Stimulated activated CD8-positive, alpha-beta memory T cell treated with anti-CD3 and anti-CD28 coated beads, Interleukin-12 subunit alpha, Interleukin-12 subunit beta, amount 100 ng/mL, for 1 hour (primary cell): ENCODE results near the gene MIOS.
"Not testable (repeated sequence)": the region's sequence is repeated elsewhere in the genome, so short reads cannot be mapped to it uniquely, and the experiment has no call there.

Experiments
- DNase-seq: peaks from one replicate; pipeline ENCODE4 v3.0.0-alpha.2; 2020; ENCODE audit warnings: low read depth

Gene MIOS

DNA sequence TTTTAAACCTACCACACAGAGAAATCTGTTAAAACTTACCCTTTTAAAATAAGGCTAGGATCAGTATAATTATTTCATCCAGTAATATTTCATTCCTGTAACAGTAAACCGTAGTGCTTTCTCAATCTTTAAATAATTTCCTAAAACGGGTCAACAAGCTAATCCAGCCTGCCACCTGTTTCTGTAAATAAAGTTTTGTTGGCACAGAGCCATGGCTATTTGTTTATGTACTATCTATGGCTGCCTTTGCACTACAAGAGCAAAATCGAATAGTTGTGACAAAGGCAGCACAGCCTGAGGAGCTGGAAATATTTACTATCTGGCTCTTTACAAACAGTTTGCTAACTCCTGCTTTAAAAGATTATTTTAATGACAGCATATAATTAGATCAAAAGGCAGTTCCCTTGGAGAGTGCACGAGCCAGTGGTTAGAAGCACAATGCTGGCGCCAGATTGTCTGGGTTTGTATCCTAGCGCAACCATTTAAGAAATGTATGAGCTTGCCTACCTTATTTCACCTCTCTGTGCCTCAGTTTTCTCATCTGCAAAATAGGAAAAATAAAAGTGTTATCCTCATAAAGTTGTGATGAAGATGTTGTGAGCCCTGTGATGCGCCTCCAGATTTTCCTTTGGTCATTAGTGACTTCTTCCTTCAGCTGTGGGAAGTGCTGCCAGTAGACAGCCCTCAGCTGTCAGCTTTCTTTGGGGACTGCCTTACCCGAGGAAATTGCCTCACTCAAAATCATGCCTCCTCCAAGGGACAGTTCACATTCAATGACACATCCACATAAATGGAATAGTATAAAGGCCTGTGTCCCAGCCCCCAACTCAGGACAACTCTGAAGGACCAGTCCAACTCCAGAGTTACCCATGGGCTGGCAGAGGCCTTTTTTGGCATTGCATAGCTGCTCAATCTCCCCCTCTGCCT, 11.8 kb upstream of the MIOS start:
- DNase-seq = no peak

DNA sequence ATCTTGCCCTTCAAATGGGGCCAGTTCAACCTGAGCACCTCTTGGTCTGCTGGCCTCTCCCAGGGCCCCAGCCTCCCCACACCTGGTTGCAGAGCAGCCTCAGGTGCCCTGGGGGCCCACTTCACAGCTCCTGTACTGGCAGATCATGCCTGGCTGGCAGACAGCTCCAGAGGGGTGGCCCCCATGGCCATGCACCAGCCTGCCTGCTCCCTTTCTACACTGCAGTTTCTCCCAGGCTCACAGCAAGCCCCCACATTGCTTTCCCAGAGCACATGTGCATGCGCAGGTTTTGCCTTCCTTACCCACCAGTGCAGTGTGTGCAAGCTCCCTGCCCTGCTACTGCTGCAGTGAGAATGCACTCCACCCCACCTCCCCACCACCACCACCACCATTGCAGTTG, 9.8 kb upstream of the MIOS start:
- no peak for DNase-seq

DNA sequence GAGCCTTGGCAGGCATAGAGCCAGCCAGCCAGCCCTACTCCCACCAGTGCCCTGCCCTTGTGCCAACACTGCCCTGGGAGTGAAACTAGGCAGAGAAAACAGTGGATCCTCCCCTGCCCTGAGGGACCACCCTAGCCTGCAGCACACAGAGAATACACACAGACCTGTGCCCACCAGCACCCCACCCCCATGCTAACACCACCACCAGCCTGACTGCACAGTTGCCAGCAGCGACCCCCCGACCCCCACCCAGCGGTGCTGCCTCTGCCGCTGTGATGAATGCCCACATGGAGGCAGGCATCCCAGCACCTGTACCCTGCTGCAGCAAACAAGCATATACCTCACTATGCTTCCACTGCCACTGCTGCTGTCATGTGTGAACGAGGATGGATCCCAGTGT, 9.4 kb upstream of the MIOS start:
- no peak for DNase-seq

DNA sequence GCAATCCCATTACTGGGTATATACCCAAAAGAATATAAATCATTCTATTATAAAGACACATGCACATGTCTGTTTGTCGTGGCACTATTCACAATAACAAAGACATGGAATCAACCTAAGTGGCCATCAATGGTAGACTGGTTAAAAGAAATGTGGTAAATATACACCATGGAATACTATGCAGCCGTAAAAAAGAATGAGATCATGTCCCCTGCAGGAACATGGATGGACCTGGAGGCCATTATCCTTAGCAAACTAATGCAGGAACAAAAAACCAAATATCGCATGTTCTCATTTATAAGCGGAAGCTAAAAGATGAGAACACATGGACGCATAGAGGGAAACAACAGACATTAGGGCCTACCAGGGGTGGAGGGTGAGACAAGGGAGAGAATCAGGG, 5.1 kb upstream of the MIOS start:
- DNase-seq = not testable (repeated sequence)

DNA sequence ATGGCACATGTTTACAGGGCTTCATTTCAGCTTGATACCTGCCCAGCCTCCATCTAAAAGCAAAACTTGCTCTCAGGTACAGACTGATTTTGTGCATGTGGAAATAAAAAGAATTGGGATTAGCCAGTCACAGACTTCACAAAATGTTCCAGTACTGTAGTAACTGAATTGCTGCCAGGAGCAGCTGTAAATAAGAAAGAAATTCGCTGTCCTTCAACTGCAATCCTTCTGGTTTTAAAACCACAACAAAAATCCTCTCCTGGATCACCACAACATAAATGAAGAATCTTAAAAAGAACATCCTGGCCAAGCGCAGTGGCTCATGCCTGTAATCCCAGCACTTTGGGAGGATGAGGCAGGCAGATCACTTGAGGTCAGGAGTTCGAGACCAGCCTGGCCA, 3.9 kb upstream of the MIOS start:
- DNase-seq = no peak

DNA sequence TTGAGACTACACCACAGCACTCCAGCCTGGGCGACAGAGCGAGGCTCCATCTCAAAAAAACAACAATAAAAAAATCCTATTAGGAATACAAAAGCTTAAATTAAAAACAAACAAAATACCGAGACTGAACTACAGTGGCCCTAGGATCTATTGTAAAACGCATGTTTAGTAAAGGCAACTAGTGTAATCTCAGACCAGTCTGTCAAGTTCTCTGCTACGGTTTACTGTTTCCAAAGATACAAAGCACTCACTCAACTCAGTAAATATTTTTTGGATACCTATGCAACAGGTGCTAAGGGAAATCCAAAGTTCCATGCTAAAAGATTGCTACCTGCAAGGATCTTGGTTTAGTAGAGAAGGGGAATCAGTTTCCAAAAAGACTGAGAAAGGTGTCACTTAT, 3.4 kb upstream of the MIOS start:
- no peak for DNase-seq

DNA sequence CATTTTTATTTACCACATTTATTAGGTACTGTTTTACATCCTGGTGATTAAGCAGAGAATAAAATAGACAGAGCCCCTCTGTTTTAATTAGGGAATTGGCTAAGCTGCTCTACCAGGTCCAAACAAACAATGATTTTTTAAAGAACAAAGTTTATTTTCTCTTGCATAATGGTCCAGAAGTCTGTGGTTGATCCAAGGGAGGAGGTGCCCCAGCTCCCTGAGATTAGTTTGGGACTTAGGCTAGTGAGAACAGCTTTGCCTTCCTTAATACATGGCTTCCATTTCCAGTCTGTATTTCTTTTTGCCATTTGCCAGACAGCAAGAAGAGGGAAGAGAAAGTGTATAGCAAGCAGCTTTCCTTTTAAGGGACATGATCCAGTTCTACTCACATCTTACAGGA, 2.9 kb upstream of the MIOS start:
- DNase-seq = no peak

DNA sequence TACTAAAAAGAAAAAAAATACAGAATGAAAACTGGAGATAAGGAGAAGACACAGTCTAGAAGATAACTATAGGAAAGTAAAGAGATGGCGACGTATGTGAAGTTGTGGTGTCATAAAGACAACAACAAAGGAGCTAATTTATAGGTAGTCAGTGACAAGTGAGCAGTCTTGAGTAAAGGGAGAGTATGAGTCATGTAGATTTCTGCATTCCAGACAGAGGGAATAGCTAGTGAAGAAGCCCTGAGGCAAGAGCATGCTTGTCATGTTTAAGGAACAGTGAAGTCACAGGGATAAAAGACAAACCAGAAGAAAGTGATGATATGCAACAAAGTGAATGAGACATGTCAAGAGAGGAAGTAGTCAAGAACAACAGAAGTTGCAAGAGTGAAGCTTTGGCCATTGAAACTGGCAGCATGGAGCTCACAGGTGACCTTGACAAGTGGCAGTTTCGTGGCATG, 2.3 kb upstream of the MIOS start:
- no peak for DNase-seq

DNA sequence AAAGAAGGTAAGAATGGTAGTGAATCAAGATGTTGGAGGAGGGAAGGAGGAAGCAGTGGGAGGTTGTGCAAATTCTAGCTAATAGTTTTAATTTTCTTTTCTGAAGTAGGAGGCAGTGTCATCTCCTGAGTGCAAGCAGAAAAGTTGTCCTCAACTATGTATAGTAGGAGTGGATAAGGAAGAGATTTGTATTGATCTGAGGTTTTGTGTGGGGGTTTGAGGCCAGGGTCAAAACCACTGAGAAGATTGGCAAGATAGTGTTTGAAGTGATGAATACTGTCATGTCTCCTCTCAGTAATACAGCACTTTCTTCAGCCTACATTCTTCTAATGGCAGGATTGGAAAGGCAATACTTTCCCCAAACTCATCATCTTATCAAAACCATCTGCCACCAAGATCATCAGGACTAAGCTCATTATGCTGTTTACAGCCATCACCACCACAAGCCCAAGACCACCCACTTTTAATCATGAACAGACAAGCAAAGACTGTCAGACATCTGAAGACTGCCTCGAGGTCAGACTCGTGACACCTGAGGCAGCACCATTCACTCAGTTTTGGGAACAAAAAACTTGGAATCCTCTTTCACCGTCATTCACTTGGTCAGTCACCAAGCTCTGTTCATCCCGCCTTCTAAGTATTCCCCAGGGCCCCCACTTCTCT, 1.5 kb upstream of the MIOS start:
- DNase-seq = no peak

DNA sequence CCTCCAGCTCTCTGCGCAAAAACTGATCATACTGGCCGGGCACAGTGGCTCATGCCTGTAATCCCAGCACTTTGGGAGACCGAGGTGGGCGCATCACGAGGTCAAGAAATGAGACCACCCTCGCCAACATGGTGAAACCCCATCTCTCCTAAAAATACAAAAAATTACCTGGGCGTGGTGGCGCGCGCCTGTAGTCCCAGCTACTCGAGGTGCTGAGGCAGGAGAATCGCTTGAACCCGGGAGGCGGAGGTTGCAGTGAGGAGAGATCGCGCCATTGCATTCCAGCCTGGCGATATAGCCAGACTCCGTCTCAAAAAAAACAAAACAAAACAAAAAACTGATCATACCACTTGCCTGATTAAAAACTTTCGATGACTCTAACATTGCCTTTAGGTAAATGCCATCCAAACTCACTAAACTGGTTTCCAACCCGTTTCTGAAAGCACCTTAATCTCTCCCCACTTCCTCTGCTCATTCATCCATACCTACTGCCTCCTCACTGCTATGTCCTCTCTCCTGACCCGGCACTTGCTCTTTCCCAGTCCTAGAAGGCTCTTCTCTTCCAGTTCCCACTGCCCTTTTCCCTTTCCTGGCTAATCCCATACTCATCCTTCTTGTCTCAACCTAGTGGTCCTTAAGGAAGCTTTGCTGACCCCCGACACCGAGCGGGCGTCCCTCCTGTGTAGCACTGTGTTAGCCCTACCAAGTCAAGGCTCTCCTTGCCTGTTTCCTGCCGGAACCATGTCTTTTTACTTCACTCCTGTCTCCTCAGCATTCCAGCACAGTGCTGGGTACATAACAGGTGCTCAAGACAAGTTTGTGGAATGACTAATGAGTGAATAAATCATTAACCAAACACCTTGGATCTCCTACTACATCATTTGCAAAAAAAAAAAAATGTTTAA, 686 bp upstream of the MIOS start:
- DNase-seq = no peak

DNA sequence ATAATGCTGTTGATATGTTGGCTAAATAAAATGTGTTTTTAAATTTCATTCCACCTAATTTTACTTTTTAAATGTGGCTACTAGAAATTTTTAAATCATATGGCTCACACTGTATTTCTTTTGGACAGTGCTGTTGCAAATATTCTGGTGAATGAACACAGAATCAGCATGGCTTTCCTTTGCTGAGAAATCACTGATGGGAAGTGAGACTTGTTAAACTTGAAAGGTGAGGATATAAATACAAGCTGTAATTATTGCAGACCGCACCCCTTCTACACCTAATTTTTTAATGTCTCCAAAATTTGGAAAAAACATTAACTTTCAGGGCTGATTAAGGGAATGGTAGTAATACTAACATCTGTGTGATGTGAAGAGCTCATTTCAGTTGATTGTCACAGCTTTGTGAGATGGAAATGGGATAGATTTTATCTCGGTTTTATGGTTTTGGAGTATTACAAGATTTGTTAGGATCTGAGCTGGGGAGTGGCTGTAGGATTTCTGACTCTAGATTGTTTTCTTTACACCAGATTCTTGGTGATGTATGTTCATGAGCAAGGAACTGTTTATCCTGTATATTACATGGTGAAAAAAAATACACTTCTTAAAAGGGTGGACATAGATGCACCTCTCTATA, 1.3 kb downstream of the MIOS start:
- DNase-seq = no peak

DNA sequence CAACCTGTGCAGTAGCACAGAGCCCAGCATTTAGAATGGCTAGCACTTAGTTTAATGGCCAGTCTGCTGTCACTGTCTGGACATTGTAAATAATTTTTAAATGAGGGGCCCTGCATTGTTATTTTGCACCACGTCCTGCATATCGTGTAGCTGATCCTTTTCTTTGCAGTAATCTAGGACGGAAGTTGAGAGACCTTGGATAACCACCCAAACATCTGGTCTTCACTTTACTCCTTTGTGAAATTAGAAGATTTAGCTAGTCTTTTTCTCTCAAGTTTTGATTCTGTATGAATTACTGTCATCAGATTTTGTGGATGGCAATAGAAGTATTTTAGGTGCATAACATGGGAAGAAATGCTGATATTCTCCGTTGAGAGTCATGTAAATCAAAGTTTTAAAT, 1.9 kb downstream of the MIOS start:
- DNase-seq = no peak

DNA sequence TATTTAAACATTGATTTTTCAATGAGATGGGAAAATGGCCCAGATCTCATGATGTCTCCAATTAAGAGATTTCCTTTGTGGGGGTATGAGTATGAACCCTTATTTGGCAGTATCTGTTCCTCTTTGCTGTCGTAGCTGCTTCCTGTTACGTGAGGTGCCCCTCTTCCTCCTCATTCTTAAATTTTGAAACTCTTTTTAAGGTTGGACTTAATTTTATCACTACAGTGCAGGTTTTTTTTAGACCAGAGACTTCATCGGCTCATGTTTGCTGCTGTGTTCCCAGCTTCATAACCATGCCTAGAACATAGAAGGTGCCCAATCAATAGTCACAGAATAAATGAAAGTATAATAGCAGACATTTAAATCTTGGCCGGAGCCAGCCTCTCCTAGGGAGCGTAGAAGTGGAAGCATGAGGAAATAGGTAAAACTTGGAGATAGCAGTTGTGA, 2.4 kb downstream of the MIOS start:
- DNase-seq = no peak

DNA sequence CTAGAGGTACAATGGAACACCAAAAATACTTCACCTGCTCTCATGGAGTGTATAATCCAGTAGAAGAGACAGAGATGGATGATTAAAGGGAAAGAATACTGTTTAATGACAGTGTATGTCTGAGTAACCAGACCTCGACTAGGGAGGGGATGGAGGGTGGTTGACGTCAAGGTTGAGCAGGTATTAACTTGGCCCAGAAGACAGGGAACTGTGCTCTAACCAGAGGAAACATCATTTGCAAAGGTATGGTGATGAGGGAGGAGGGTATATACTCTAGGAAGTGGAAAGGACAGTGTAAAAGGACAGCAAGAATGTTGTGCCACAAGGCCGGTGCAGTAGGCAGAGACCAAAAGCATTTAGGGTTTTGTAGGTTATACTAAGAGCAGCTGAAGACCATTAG, 2.9 kb downstream of the MIOS start:
- no peak for DNase-seq

DNA sequence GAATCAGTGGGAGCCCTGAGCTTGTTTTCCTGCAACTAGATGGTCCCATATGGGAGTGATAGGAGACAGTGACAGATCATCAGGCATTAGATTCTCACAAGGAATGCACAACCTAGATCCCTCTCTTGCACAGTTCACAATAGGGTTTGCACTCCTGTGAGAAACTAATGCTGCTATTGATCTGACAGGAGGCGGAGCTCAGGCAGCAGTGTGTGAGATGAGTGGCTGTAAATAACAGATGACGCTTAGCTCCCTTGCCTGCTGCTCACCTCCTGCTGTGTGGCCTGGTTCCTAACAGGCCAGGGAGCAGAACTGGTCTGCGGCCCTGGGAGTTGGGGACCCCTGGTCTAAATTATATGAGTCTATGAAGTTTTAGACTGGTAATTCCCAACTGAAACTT, 3.9 kb downstream of the MIOS start:
- no peak for DNase-seq

DNA sequence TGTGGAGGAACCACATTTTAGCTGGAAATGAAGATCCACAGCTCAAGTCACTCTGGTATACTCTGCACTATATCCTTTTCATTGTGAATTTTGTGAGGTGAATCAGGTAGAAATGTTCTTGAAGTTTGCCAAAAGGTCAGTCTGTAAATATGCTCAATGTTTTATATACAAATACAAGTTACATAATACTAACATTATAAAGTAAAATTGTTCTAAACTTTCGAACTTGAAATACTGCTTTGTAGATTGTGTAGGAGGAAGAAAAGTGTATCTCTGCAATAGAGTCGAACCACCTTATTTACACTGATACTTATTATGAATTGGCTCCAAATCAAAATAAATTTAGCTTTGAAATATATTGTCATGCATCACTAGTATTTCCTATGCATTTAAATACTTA, 7.0 kb downstream of the MIOS start:
- DNase-seq = no peak

DNA sequence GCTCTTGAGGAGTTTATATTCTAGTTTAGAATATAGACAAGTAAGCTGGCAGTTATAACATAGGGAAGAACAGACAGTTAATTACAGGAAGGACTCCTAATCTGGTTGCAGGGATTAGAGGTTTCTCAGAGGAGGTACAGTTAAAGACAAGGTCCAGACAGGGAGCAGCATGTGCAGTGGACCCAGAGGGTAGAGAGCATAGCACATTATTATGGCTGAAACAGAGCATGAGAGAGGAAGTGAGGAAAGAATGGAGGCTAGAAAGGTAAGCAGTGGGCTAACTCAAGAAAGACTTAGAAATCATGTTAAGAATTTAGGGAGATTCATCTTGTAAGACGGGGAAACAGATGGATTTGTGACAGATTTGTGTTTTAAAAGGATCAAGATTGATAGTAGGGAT, 9.7 kb downstream of the MIOS start:
- DNase-seq = no peak

DNA sequence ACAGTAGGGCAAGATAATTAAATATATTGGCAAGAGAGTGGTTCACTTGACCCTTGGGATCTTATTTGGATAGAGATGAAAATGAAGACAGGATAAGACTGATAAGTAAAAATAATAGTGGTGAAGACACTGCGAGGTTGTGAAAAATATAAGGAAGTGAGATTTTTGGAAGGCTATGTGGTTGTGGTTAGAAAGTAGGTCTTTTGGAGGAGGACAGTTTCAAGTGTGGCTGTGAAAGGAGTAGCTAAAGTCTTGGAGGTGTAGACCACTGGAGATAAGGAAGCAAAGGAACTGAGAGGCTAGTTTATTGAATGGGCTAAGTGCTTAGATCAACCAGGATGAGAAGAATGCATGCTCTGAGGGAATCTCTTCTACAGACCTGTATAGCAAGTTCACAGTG, 11.2 kb downstream of the MIOS start:
- no peak for DNase-seq

DNA sequence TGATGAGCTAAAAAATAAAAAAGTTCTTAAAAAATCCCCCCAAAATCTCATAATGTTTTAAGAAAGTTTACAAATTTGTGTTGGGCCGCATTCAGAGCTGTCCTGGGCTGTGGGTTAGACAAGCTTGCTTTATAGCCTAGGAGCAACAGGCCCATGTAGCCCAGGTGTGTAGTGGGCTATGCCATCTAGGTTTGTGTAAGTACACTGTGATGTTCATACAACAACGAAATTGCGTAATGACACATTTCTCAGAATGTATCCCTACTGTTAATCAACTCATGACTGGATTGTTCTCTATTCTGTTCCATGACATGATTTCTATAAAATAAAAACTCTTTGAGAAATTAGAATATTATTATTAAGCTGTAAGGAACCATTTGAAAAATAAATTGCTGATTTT, 13.0 kb downstream of the MIOS start:
- DNase-seq = no peak

DNA sequence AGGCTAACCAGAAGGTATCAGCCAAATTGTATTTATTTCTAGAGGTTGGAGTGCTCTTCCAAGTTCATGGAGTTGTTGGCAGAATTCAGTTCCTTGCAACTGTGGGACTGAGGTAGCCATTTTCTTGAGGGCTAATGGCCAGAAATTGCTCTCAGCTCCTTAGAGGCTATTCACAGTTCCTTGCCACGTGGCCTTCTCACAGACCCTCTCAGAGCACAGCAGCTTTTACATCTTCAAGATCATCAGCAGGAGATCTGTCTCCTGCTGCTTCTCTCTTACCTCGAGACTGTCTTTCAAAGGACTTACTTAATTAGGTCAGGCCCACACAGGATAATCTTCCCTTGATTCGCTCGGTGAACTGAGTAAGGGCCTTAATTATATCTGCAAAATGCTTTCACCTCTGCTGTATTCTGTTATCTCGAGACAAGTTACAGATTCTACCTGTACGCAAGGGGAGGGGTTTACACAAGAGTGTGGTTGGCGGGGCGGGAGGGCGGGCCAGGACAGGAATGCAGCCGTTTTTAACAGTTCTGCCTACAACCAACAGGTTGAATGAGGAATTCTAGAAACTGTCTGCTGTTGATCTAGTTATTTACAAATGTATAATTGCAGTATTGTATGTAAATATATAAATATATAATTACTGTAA, 15.0 kb downstream of the MIOS start:
- DNase-seq = no peak

DNA sequence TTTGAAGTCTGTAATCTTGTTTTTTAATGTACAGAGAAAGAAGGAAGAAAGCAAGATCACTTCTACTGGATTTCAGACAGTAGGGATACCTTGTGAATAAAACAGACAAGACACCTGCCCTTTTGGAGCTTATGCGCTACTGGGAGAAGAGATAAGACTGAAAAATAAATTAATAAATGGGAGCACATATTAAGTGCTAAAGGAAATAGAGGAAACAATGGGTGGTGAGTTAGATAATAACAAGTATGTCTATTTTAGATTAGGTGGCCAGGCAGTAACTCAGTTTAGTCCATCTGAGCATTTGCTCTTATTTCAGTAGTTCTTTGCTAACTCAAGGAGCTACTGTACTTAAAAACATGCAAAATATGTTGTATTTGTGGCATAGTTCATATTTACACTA, 15.9 kb downstream of the MIOS start:
- no peak for DNase-seq

DNA sequence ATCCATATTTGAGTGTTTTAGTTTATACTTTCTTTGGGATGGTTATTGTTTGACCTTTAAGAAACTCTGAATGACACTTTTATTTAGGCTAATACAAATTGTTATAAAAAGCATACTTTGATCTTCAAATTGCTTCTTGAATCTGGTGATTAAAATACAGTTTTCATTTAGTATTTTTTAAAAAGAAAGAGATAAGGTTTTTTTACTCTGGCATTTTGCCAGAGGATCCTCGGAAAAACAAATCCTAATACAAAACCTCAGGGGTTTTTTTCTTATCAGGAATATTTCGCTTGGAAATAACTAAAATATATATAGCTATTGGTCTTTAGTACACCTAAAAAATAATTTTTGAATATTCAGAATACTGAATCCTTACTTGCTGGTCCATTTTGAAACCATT, 17.0 kb downstream of the MIOS start:
- DNase-seq = no peak
